Panc1 (cell line): ENCODE results near the gene EARS2. TPM values are rescaled to one million over a fixed set of nuclear protein-coding genes. Genes with fewer than 3 reads are reported as not detected.

ENCODE experiments used
- ATAC-seq: fragments of 200-7000 bp; cut with Tn5 transposase; 2 replicates; pipeline ENCODE4 v1.9.1; 2020; ENCODE audit warnings: mild to moderate bottlenecking, moderate library complexity
- BruUV-seq: library from RNA; stranded (reverse); fragments of 400-500 nt; replicated peaks from 2 replicates; lab custom pipeline; 2021; lab: Mats Ljungman, UMichigan
- CTCF ChIA-PET: fragments of 300-600 bp; sonication (Branson Sonifier 250); formaldehyde crosslinking; loops from one replicate; lab custom pipeline; 2022; ENCODE audit warnings: antibody characterized with exemption; lab: Charles Lee
- POLR2A ChIA-PET: fragments of 300-600 bp; sonication (Branson Sonifier 250); formaldehyde crosslinking; loops from one replicate; lab custom pipeline; 2022; ENCODE audit warnings: antibody characterized with exemption; lab: Charles Lee
- DNase-seq: peaks from one replicate; pipeline ENCODE4 v3.0.0-alpha.2; 2010; ENCODE audit warnings: low read depth, low spot score
- H3K27ac ChIP-seq: 2 replicates; pipeline ENCODE4 v1.5.1; 2011; ENCODE audit warnings: mild to moderate bottlenecking, low read length, inconsistent platforms
- H3K27me3 ChIP-seq: fragments of 200-500 bp; sonication (Bioruptor generic); 2 replicates; pipeline ENCODE4 v1.6.0; 2014; ENCODE audit warnings: low read length, inconsistent platforms; ENCODE audit not compliant: control insufficient read depth, insufficient read depth
- H3K36me3 ChIP-seq: fragments of 200-500 bp; sonication (Bioruptor generic); 2 replicates; pipeline ENCODE4 v1.5.1; 2014; ENCODE audit warnings: inconsistent platforms, mild to moderate bottlenecking, low read length, moderate library complexity; ENCODE audit not compliant: control insufficient read depth, insufficient read depth
- H3K4me1 ChIP-seq: 2 replicates; pipeline ENCODE4 v1.5.1; 2011; ENCODE audit warnings: inconsistent platforms, mild to moderate bottlenecking, low read length, moderate library complexity; ENCODE audit not compliant: control insufficient read depth, insufficient read depth
- H3K4me3 ChIP-seq, 2 experiments: 2 replicates each; pipeline ENCODE4 v1.5.1; 2011 to 2012; ENCODE audit warnings: low read depth in 2 of 2, low read length in 2 of 2, mild to moderate bottlenecking in 2 of 2, inconsistent platforms in 1 of 2, moderate library complexity in 1 of 2
- H3K9me3 ChIP-seq: fragments of 200-500 bp; sonication (Bioruptor generic); 2 replicates; pipeline ENCODE4 v1.5.1; 2014; ENCODE audit warnings: low read depth, mild to moderate bottlenecking, inconsistent platforms, low read length, moderate library complexity; ENCODE audit not compliant: control insufficient read depth, insufficient read depth
- POLR2AphosphoS5 ChIP-seq: IDR thresholded peaks from 2 replicates; pipeline ENCODE4 v1.6.1; 2012; ENCODE audit warnings: mild to moderate bottlenecking, low read depth, low read length, moderate library complexity
- SIN3A ChIP-seq: IDR thresholded peaks from 2 replicates; pipeline ENCODE4 v1.6.1; 2012; ENCODE audit warnings: low read depth, mild to moderate bottlenecking, low read length, moderate library complexity, borderline replicate concordance; ENCODE audit not compliant: insufficient read depth
- TCF7L2 ChIP-seq: IDR thresholded peaks from 2 replicates; pipeline ENCODE4 v1.6.1; 2011; ENCODE audit warnings: mild to moderate bottlenecking, low read depth, low read length, inconsistent platforms
- in situ Hi-C: cut with HindIII; loops from 2 replicates; pipeline ENCODE4 v1.10.0; 2016; ENCODE audit warnings: low sequenced_read_pairs, low pct_unique_long_range_greater_than_20kb
- intact Hi-C: fragments of 100-400 bp; cut with micrococcal nuclease; formaldehyde crosslinking; loops from one replicate; pipeline ENCODE4 v1.10.0; 2022; ENCODE audit not compliant: unreplicated experiment
- total RNA-seq: library from RNA; stranded (reverse); gene quantifications from one replicate; pipeline ENCODE4 v1.2.1, GENCODE V29; 2021; ENCODE audit not compliant: unreplicated experiment
- TF ChIP-seq, protein P1 (sequence below): fragments of 450-650 bp; IDR thresholded peaks from 2 replicates; pipeline ENCODE4 v1.5.1; 2017; ENCODE audit warnings: mild to moderate bottlenecking
- TF ChIP-seq, protein P2 (sequence below), 2 experiments: IDR thresholded peaks; 2 replicates each; pipeline ENCODE4 v1.6.1; 2011 to 2012; ENCODE audit warnings: low read depth in 2 of 2, control low read depth in 1 of 2, low read length in 1 of 2, mild to moderate bottlenecking in 1 of 2, moderate library complexity in 1 of 2; ENCODE audit not compliant: insufficient read depth in 1 of 2

EARS2 gene
- total RNA-seq, 1 experiment from 2014 or later: 31.3 TPM

DNA sequence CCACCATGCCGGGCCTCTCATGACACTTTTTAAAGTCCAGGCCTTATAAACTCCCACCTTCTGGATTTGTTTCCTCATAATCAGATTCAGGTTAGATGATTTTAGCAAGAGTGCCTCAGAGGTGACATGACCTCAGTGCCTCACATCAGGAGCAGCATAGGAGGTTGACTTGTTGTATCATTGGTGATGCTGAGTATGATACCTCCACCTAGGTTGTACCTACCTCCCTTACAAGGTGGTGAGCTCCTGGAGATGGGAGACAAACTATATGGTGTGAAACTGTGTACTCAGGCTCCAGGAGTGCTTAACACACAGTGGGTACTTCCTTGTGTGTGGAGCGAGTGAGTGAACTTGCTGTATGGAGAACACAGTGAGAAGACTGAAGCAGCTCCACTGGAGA lies 20.3 kb upstream of the EARS2 start:
- H3K4me1 ChIP-seq: no peaks in the 10 kb centered on the region
- TF ChIP-seq POLR2AphosphoS5 (no peak), SIN3A (no peak), TCF7L2 (no peak)
- TF ChIP-seq, protein P1, sequence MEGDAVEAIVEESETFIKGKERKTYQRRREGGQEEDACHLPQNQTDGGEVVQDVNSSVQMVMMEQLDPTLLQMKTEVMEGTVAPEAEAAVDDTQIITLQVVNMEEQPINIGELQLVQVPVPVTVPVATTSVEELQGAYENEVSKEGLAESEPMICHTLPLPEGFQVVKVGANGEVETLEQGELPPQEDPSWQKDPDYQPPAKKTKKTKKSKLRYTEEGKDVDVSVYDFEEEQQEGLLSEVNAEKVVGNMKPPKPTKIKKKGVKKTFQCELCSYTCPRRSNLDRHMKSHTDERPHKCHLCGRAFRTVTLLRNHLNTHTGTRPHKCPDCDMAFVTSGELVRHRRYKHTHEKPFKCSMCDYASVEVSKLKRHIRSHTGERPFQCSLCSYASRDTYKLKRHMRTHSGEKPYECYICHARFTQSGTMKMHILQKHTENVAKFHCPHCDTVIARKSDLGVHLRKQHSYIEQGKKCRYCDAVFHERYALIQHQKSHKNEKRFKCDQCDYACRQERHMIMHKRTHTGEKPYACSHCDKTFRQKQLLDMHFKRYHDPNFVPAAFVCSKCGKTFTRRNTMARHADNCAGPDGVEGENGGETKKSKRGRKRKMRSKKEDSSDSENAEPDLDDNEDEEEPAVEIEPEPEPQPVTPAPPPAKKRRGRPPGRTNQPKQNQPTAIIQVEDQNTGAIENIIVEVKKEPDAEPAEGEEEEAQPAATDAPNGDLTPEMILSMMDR: no peak
- TF ChIP-seq, protein P2, sequence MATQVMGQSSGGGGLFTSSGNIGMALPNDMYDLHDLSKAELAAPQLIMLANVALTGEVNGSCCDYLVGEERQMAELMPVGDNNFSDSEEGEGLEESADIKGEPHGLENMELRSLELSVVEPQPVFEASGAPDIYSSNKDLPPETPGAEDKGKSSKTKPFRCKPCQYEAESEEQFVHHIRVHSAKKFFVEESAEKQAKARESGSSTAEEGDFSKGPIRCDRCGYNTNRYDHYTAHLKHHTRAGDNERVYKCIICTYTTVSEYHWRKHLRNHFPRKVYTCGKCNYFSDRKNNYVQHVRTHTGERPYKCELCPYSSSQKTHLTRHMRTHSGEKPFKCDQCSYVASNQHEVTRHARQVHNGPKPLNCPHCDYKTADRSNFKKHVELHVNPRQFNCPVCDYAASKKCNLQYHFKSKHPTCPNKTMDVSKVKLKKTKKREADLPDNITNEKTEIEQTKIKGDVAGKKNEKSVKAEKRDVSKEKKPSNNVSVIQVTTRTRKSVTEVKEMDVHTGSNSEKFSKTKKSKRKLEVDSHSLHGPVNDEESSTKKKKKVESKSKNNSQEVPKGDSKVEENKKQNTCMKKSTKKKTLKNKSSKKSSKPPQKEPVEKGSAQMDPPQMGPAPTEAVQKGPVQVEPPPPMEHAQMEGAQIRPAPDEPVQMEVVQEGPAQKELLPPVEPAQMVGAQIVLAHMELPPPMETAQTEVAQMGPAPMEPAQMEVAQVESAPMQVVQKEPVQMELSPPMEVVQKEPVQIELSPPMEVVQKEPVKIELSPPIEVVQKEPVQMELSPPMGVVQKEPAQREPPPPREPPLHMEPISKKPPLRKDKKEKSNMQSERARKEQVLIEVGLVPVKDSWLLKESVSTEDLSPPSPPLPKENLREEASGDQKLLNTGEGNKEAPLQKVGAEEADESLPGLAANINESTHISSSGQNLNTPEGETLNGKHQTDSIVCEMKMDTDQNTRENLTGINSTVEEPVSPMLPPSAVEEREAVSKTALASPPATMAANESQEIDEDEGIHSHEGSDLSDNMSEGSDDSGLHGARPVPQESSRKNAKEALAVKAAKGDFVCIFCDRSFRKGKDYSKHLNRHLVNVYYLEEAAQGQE (IDR thresholded peaks at IDR 0.05; ENCODE audit: insufficient read depth in 1 of 2, low read depth in 2 of 2, low read length in 1 of 2): no peak
- H3K27ac ChIP-seq: no peak overlapping the region
- ATAC-seq: no peak; the same call in 1 of the 2 replicates
- H3K36me3 ChIP-seq: peaks cover 17% of the 10 kb centered on the region
- no peaks in the 10 kb centered on the region for H3K27me3 ChIP-seq
- no peaks in the 10 kb centered on the region for H3K9me3 ChIP-seq
- H3K4me3 ChIP-seq: no peak overlapping the region
- CTCF ChIA-PET: no interaction called here
- in situ Hi-C loops (no loop called here), intact Hi-C loops (no loop called here)
- POLR2A ChIA-PET: interaction anchor here (0.6 kb wide), 1 partner anchor 56 kb away, joined by 3 read pairs; no protein-coding TSS in a partner anchor
- BruUV-seq: no TSS peak
- DNase-seq: no peak

DNA sequence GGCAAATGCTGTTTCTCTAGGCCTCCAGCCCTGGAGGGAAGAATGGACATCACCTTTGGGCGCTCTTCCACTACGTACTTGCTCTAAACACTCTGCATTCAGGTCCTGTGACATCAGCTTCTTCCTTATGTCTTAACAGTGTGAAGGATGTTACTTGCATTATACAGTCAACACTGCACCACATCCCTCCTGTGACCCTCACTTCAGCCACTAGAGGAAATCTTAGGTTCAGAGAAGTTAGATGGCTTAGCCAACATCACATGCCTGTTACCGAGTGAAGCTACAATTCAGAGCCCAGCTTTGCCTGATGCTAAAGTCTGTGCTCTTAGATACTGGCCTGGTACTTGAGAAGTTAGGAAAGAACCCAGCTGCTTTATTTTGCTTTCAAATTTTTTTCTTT lies 18.7 kb upstream of the EARS2 start:
- intact Hi-C loops (no loop called here), in situ Hi-C loops (no loop called here)
- Histone ChIP-seq H3K9me3 (no peaks in the 10 kb centered on the region), H3K27me3 (no peaks in the 10 kb centered on the region), H3K36me3 (peaks cover 15% of the 10 kb centered on the region), H3K27ac (no peak overlapping the region), H3K4me3 (no peak overlapping the region), H3K4me1 (no peaks in the 10 kb centered on the region)
- DNase-seq (no peak), ATAC-seq (no peak)
- ChIA-PET POLR2A (no interaction called here), CTCF (interaction anchor here (0.5 to 1.4 kb wide), 3 partner anchors 18 to 151 kb away, joined by 3 read pairs; partner anchors contain the start of genes EARS2 and UBFD1)
- TF ChIP-seq TCF7L2: no peak
- TF ChIP-seq POLR2AphosphoS5: no peak
- TF ChIP-seq, protein P2 (IDR thresholded peaks at IDR 0.05; ENCODE audit: insufficient read depth in 1 of 2, low read depth in 2 of 2, low read length in 1 of 2): no peak
- no peak for TF ChIP-seq SIN3A
- TF ChIP-seq, protein P1: no peak
- no TSS peak for BruUV-seq
